HepG2 (cell line): Measurements from ENCODE around the gene NFE2L1. TPM values are rescaled to one million over a fixed set of nuclear protein-coding genes. Genes with fewer than 3 reads are reported as not detected.
A peak's percentile ranks its signal among the peaks of the same experiment; 100 is the strongest.

Experiments
- ATAD3A ChIP-seq: sonication (generic); formaldehyde crosslinking; IDR thresholded peaks from 2 replicates; pipeline ENCODE4 v1.4.0; 2020; ENCODE audit warnings: missing genetic modification reagents
- ATM ChIP-seq: fragments of 450-650 bp; IDR thresholded peaks from 2 replicates; pipeline ENCODE4 v1.7.1; 2017; ENCODE audit warnings: mild to moderate bottlenecking, borderline replicate concordance
- CEBPB ChIP-seq: IDR thresholded peaks from 2 replicates; pipeline ENCODE4 v1.6.1; 2011; ENCODE audit warnings: low read depth, low read length, improper control_type of control experiment, borderline replicate concordance
- E2F2 ChIP-seq: sonication (generic); formaldehyde crosslinking; IDR thresholded peaks from 2 replicates; pipeline ENCODE4 v1.4.0; 2020; ENCODE audit warnings: missing genetic modification reagents, borderline replicate concordance
- FOXK2 ChIP-seq: fragments of 450-650 bp; IDR thresholded peaks from 2 replicates; pipeline ENCODE4 v1.6.1; 2016
- ISX ChIP-seq: sonication (generic); formaldehyde crosslinking; conservative IDR thresholded peaks from 2 replicates; pipeline ENCODE4 v1.5.0; 2020; ENCODE audit warnings: missing genetic modification reagents
- MAX ChIP-seq: IDR thresholded peaks from 2 replicates; pipeline ENCODE4 v1.6.1; 2012; ENCODE audit warnings: inconsistent platforms
- SMAD9 ChIP-seq: sonication (generic); formaldehyde crosslinking; IDR thresholded peaks from 2 replicates; pipeline ENCODE4 v1.5.1; 2020; ENCODE audit warnings: mild to moderate bottlenecking, missing genetic modification reagents
- SNAPC4 ChIP-seq: sonication (generic); formaldehyde crosslinking; IDR thresholded peaks from 2 replicates; pipeline ENCODE4 v1.4.0; 2020; ENCODE audit warnings: mild to moderate bottlenecking, missing genetic modification reagents
- SRSF4 ChIP-seq: fragments of 200-400 bp; formaldehyde crosslinking; IDR thresholded peaks from one replicate; pipeline ENCODE4 v1.6.1; 2018; ENCODE audit warnings: mild to moderate bottlenecking, low read depth, low read length, moderate library complexity; ENCODE audit not compliant: poor library complexity, severe bottlenecking
- TAF1 ChIP-seq: sonication (generic); formaldehyde crosslinking; IDR thresholded peaks from 2 replicates; pipeline ENCODE4 v1.4.0; 2020; ENCODE audit warnings: missing genetic modification reagents
- ZBTB10 ChIP-seq: sonication (generic); formaldehyde crosslinking; IDR thresholded peaks from 2 replicates; pipeline ENCODE4 v1.4.0; 2020; ENCODE audit warnings: missing genetic modification reagents, borderline replicate concordance
- ZNF230 ChIP-seq: sonication (generic); formaldehyde crosslinking; IDR thresholded peaks from 2 replicates; pipeline ENCODE4 v1.4.0; 2020; ENCODE audit warnings: mild to moderate bottlenecking, missing genetic modification reagents
- ZNF264 ChIP-seq: sonication (generic); formaldehyde crosslinking; IDR thresholded peaks from 2 replicates; pipeline ENCODE4 v1.4.0; 2020; ENCODE audit warnings: missing genetic modification reagents
- ZNF326 ChIP-seq: sonication (generic); formaldehyde crosslinking; IDR thresholded peaks from 2 replicates; pipeline ENCODE4 v1.4.0; 2020; ENCODE audit warnings: missing genetic modification reagents, borderline replicate concordance
- ZNF556 ChIP-seq: sonication (generic); formaldehyde crosslinking; IDR thresholded peaks from 2 replicates; pipeline ENCODE4 v1.4.0; 2020; ENCODE audit warnings: mild to moderate bottlenecking, missing genetic modification reagents, borderline replicate concordance
- ZNF569 ChIP-seq: sonication (generic); formaldehyde crosslinking; IDR thresholded peaks from 2 replicates; pipeline ENCODE4 v1.5.0; 2020; ENCODE audit warnings: mild to moderate bottlenecking, missing genetic modification reagents, moderate library complexity, borderline replicate concordance
- ZNF839 ChIP-seq: sonication (generic); formaldehyde crosslinking; IDR thresholded peaks from 2 replicates; pipeline ENCODE4 v1.4.0; 2020; ENCODE audit warnings: missing genetic modification reagents, mild to moderate bottlenecking, borderline replicate concordance
- ZSCAN29 ChIP-seq: sonication (generic); formaldehyde crosslinking; conservative IDR thresholded peaks from 2 replicates; pipeline ENCODE4 v1.4.0; 2020; ENCODE audit warnings: mild to moderate bottlenecking, missing genetic modification reagents
- polyA plus RNA-seq, 8 experiments: library from polyadenylated mRNA; depleted of rRNA in 3 of 8; stranded (reverse) in 7 of 8; unstranded in 1 of 8; fragments of >200 nt; fragmentation: Illumina TruSeq in 4 of 8; extraction: Trizol in 4 of 8; gene quantifications; 2 replicates each; pipeline versions ENCODE4 v1.2.1 to v1.2.3, GENCODE V29; 2011 to 2016; ENCODE audit warnings: low read depth in 4 of 8, missing spikeins in 1 of 8, mixed read lengths in 1 of 8; ENCODE audit not compliant: insufficient read depth in 1 of 8
- total RNA-seq, 5 experiments: library from RNA; depleted of rRNA; stranded (reverse); fragments of >200 nt; fragmentation: Illumina TruSeq; extraction: Trizol; gene quantifications; 2 replicates each; pipeline ENCODE4 v1.2.3, GENCODE V29; 2016; ENCODE audit warnings: low read depth in 1 of 5

The NFE2L1 gene
- total and polyA plus RNA-seq, 2 of the 13 experiments (the other 11 are each of a cell fraction or from before 2014, with no cell fraction given), result 67.0 to 234 TPM

- TF ChIP-seq ATM (no peak), ZSCAN29 (peak; percentile 95; the same call in 1 of the 2 replicates), E2F2 (CRISPR knock-in tag) (peak; percentile 85; the same call in 1 of the 2 replicates), ZNF230 (peak; percentile 94; the same call in 1 of the 2 replicates), FOXK2 (no peak), ZNF556 (CRISPR knock-in tag) (peak; percentile 48; the same call in 1 of the 2 replicates), ZBTB10 (peak; percentile 62; the same call in 1 of the 2 replicates), TAF1 (peak; percentile 83; the same call in 1 of the 2 replicates), ATAD3A (CRISPR knock-in tag) (no peak), ZNF569 (CRISPR knock-in tag) (no peak), MAX (peak; percentile 78), SNAPC4 (CRISPR knock-in tag) (peak; percentile 86), ZNF264 (CRISPR knock-in tag) (peak; percentile 36; the same call in 1 of the 2 replicates), SRSF4 (no peak), SMAD9 (CRISPR knock-in tag) (no peak), CEBPB (no peak), ZNF326 (CRISPR knock-in tag) (peak; percentile 25; the same call in 1 of the 2 replicates), ISX (CRISPR knock-in tag) (no peak; the same call in 1 of the 2 replicates), ZNF839 (no peak)
These were observed 53.0 kb downstream of the NFE2L1 start, which contains the start of gene CBX1 (continued) for GRCh38 chr17:48101012-48101720.
